Esophagus squamous epithelium (tissue), 5 donors: ENCODE data around the gene CBFA2T3. TPM values are rescaled to one million over a fixed set of nuclear protein-coding genes. Genes with fewer than 3 reads are reported as not detected.

Experiments used
- DNase-seq: peaks from one replicate; lab custom pipeline; 2025; lab: John Stamatoyannopoulos, UW
- H3K27ac ChIP-seq, 4 donors: fragments of 200-600 bp; sonication (generic); one replicate each; pipeline ENCODE4 v1.5.1; 2016 to 2019; ENCODE audit warnings: mild to moderate bottlenecking in 1 of 4
- H3K27me3 ChIP-seq, 4 donors: fragments of 200-600 bp; sonication (generic); 1 replicate in 3 of 4; 2 replicates in 1 of 4; pipeline versions ENCODE4 v1.5.1 to v1.6.0; 2017 to 2021; ENCODE audit warnings: antibody characterized with exemption in 1 of 4
- H3K36me3 ChIP-seq, 3 donors: fragments of 200-600 bp; sonication (generic); one replicate each; pipeline ENCODE4 v1.5.1; 2016 to 2019
- H3K4me1 ChIP-seq, 3 donors: fragments of 200-600 bp; sonication (generic); one replicate each; pipeline ENCODE4 v1.5.1; 2017 to 2019
- H3K4me3 ChIP-seq, 4 donors: fragments of 200-600 bp; sonication (generic); 1 replicate in 3 of 4; 2 replicates in 1 of 4; pipeline ENCODE4 v1.5.1; 2016 to 2019; ENCODE audit warnings: mild to moderate bottlenecking in 2 of 4, moderate library complexity in 1 of 4
- H3K9me3 ChIP-seq, 3 donors: fragments of 200-600 bp; sonication (generic); one replicate each; pipeline ENCODE4 v1.5.1; 2016 to 2019
- POLR2A ChIP-seq, 4 donors: fragments of 450-650 bp; IDR thresholded peaks; one replicate each; pipeline ENCODE4 v1.6.1; 2017; ENCODE audit warnings: antibody characterized with exemption in 4 of 4, mild to moderate bottlenecking in 4 of 4, moderate library complexity in 3 of 4
- WGBS, 2 donors: methylation state at CpG; one replicate each; pipeline ENCODE4 v1.1.5; 2018; 5-methylcytosine and 5-hydroxymethylcytosine counted together
- intact Hi-C: fragments of 100-400 bp; cut with DNase I; formaldehyde crosslinking; loops from one replicate; pipeline ENCODE4 v1.15.0; 2022
- total RNA-seq, 4 donors: library from RNA; depleted of rRNA; stranded (reverse); fragments of >200 nt; gene quantifications; one replicate each; pipeline ENCODE4 v1.1.0, GENCODE V29; 2016
- TF ChIP-seq, protein P1 (sequence below), 6 experiments: fragments of 450-650 bp in 4 of 6; fragments of 200-600 bp in 2 of 6; sonication (generic) in 2 of 6; IDR thresholded peaks; one replicate each; pipeline ENCODE4 v1.5.1; 2016 to 2019; ENCODE audit warnings: antibody characterized with exemption in 6 of 6, mild to moderate bottlenecking in 4 of 6, moderate library complexity in 4 of 6
- donor health status: DM: yes; HTN: yes; CAD: no.

Gene CBFA2T3
- total RNA-seq, 4 donors from 2014 or later = 0.18 to 2.7 (median 1.4) TPM

DNA sequence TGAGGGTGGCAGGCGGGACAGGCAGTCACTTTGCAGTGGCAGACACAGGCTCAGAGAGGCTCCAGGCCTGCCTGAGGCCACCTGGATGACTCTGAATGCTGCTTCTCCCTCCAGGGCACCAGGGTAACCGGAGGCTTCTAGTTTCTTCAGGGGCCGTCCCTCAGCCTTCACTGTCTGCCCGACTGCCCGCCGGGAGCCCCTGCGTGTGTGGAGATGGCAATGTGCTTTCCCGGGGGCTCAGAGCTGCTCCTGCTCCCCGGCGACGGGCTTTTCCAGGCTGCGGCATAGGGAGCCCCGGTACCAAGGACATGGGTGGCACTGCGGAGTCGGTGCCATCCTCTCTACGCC, 51.5 kb downstream of the CBFA2T3 start:
- Histone ChIP-seq H3K9me3 (no peaks in the 10 kb centered on the region), H3K27me3 (peaks cover 0 to 62% (median 0%) of the 10 kb centered on the region in 4 donors), H3K4me3 (no peak overlapping the region), H3K27ac (no peak overlapping the region), H3K36me3 (no peaks in the 10 kb centered on the region), H3K4me1 (peaks cover 36 to 84% (median 49%) of the 10 kb centered on the region in 3 donors)
- WGBS, 2 donors = 100% methylated on average over 1 of the region's 16 CpGs; no CpG with 5 or more reads in 1 of the 2 donors
- TF ChIP-seq, protein P1, sequence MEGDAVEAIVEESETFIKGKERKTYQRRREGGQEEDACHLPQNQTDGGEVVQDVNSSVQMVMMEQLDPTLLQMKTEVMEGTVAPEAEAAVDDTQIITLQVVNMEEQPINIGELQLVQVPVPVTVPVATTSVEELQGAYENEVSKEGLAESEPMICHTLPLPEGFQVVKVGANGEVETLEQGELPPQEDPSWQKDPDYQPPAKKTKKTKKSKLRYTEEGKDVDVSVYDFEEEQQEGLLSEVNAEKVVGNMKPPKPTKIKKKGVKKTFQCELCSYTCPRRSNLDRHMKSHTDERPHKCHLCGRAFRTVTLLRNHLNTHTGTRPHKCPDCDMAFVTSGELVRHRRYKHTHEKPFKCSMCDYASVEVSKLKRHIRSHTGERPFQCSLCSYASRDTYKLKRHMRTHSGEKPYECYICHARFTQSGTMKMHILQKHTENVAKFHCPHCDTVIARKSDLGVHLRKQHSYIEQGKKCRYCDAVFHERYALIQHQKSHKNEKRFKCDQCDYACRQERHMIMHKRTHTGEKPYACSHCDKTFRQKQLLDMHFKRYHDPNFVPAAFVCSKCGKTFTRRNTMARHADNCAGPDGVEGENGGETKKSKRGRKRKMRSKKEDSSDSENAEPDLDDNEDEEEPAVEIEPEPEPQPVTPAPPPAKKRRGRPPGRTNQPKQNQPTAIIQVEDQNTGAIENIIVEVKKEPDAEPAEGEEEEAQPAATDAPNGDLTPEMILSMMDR (IDR thresholded peaks at IDR 0.05) = no peak
- no peak for TF ChIP-seq POLR2A (IDR thresholded peaks at IDR 0.05)
- DNase-seq = no peak
- intact Hi-C loops = no loop called here

DNA sequence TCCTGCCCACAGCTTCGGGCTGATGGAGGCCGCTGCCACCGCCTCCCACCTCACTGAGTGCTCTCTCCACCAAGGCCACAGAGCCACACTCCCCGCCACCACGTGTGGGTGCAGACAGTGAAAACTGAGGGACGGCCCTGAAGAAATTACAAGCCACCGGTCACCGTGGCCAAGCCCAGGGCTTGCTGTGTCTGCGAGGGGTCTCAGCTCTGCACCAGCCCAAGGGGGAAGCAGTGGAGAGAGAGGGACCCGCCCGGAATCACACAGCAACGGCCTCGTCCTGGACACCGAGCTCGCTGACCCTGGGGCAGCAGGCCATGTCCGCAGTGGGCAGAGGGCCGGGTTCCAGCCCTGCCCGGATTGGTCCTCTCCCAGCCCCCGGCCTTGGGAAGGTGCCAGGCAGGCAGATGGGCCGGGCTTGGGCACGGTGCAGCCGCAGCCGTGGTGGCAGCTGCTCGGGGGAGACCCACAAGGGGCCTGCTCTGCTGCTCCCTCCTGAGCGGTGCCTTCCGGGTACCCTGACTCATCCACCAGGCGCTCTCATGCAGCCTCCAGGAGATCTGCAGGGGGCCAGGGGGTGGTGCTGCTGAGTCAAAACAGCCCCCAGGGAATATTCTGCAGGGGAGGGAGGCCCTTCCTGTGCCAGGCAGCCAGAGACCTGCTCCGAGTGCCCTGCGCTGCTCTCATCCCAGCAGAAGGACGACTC, 52.0 kb downstream of the CBFA2T3 start:
- Histone ChIP-seq H3K36me3 (no peaks in the 10 kb centered on the region), H3K4me1 (peaks cover 38 to 89% (median 55%) of the 10 kb centered on the region in 3 donors), H3K9me3 (peaks cover 0 to 4% (median 0%) of the 10 kb centered on the region in 3 donors), H3K4me3 (no peak overlapping the region), H3K27ac (no peak overlapping the region), H3K27me3 (peaks cover 0 to 62% (median 0%) of the 10 kb centered on the region in 4 donors)
- TF ChIP-seq POLR2A (IDR thresholded peaks at IDR 0.05) = no peak
- TF ChIP-seq, protein P1 (IDR thresholded peaks at IDR 0.05) = peak in 3 of 6 experiments; percentile 5 to 32 (median 20)
- intact Hi-C loops = no loop called here
- 20 to 30% methylated on average over 2 to 4 of the region's 30 CpGs for WGBS, 2 donors
- DNase-seq = no peak

DNA sequence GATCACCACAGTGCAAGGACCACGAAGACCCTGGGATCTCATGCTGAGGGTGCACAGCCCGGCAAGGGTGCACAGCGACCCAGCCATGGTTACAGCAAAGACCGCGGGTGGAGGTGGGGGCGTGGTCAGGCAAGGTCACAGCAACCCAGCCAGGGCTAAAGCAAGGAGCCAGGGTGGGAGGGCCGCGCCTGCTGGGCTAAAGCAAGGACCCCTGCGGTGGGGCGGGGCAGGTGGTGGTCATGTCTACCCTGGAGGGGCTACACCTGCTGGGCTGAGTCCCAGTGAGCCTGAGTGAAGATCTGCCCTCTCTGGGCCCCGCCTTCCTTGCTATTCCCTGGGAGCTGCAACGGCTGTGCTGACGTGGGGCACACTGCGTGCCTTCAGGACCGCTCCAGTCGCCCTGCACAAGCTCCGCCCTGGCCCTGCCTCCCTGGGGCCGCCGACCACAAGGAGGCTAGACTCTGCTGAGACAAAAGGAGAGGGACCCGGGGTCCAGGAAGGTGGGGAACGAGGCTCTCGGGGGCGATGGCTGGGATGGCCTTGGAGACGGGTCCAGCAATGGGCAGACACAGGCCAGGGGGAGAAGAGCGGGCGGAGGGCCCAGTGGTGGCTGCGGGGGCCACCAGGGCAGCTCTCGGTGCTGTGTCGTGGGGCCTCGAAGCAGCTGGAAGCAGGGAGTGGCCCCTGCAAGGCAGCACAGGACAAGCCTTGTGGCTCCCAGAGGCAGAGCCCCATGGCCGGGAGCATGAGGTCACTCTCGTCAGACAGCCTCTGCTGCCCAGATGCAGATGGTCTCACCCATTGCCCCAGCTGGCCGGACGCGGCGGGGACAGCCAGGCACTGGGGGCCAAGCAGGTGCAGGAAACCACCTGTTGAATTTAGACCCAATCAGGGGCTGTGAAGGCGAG, 52.8 kb downstream of the CBFA2T3 start:
- H3K4me3 ChIP-seq = no peak overlapping the region
- no peak for DNase-seq
- WGBS, 2 donors = 73 to 80% methylated on average over 4 to 25 of the region's 37 CpGs
- peak overlapping the region in 1 of 4 donors; percentile 25 for H3K27ac ChIP-seq
- TF ChIP-seq POLR2A (IDR thresholded peaks at IDR 0.05) = no peak
- TF ChIP-seq, protein P1 (IDR thresholded peaks at IDR 0.05) = no peak
- peaks cover 0 to 61% (median 0%) of the 10 kb centered on the region in 4 donors for H3K27me3 ChIP-seq
- peaks cover 38 to 97% (median 56%) of the 10 kb centered on the region in 3 donors for H3K4me1 ChIP-seq
- H3K36me3 ChIP-seq = no peaks in the 10 kb centered on the region
- intact Hi-C loops = no loop called here
- H3K9me3 ChIP-seq = peaks cover 0 to 12% (median 7%) of the 10 kb centered on the region in 3 donors

DNA sequence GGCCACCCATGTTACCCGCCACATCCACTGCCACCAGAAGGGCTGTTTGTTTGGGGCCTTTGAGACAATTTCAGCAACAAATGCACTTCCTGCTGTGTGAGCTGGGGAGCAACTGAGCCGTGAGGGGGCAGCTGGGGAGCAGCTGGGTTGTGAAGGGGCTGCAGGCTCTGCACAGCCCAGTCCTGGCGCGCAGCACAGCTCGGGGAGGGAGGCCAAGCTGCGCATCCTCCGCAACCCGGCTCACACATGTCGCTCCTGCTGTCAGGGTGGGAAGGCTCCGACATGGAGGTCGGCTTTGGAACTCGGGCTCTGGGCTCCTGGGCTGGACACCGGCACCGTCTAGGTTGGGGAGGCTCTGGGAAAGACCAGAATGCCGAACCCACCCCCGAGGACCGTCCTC, 53.6 kb downstream of the CBFA2T3 start:
- peaks cover 0 to 53% (median 0%) of the 10 kb centered on the region in 4 donors for H3K27me3 ChIP-seq
- peaks cover 0 to 13% (median 8%) of the 10 kb centered on the region in 3 donors for H3K9me3 ChIP-seq
- WGBS, 2 donors = 80 to 86% methylated on average over 1 to 4 of the region's 17 CpGs
- intact Hi-C loops = no loop called here
- H3K4me3 ChIP-seq = no peak overlapping the region
- H3K4me1 ChIP-seq = peaks cover 42 to 99% (median 59%) of the 10 kb centered on the region in 3 donors
- TF ChIP-seq POLR2A (IDR thresholded peaks at IDR 0.05) = no peak
- TF ChIP-seq, protein P1 (IDR thresholded peaks at IDR 0.05) = no peak
- no peak overlapping the region for H3K27ac ChIP-seq
- no peak for DNase-seq
- no peaks in the 10 kb centered on the region for H3K36me3 ChIP-seq
